Stromal cell of bone marrow (primary cell): Measurements from ENCODE around the gene APEX1.

Experiments
- DNase-seq: peaks from one replicate; pipeline ENCODE4 v3.0.0-alpha.2; 2012; ENCODE audit warnings: low read depth

The APEX1 gene

GRCh38 chr14:20454516-20455354, at the start of gene APEX1, which contains the start of gene OSGEP:
Gene APEX1 (plus strand): TSS chr14:20455226. CDS start chr14:20455646, 420 bp downstream.
Gene OSGEP (minus strand): TSS chr14:20454812. CDS start chr14:20454683, 129 bp downstream.
- peak; percentile 97 for DNase-seq

DNA sequence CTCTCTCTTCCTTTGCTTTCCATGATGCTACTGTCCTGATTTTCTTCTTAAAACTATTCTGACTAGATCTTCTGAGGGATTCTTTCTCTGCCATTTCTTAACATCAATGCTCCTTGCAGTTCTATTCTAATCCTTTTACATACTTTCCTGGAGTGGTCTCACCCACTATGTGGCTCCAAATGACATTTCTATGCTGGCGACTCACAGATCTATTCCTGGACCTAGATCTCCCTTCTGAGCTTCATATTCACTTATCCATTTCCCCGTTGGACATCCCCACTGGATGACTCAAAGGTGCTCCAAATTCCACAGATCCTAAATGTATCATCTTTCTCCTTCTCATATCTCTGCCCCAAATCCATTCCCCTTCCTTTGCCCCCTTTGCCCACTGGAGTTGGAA, 45.8 kb upstream of the APEX1 start:
- no peak for DNase-seq

DNA sequence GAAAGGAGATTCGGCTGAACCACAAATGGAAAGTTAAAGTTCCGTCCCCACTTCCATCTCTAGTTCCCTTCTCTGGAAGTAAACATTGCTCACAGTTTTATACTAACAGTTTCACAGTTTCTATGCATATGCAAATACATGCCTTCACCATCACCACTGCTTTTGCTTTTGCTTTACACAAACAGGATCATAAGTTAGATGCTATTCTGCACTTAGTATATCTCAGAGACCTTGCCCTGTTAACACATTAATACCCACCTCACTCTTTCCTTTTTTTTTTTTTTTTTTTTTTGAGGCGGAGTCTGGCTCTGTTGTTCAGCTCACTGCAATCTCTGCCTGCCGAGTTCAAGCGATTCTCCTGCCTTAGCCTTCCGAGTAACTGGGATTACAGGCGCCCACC, 42.6 kb upstream of the APEX1 start:
- DNase-seq = no peak

DNA sequence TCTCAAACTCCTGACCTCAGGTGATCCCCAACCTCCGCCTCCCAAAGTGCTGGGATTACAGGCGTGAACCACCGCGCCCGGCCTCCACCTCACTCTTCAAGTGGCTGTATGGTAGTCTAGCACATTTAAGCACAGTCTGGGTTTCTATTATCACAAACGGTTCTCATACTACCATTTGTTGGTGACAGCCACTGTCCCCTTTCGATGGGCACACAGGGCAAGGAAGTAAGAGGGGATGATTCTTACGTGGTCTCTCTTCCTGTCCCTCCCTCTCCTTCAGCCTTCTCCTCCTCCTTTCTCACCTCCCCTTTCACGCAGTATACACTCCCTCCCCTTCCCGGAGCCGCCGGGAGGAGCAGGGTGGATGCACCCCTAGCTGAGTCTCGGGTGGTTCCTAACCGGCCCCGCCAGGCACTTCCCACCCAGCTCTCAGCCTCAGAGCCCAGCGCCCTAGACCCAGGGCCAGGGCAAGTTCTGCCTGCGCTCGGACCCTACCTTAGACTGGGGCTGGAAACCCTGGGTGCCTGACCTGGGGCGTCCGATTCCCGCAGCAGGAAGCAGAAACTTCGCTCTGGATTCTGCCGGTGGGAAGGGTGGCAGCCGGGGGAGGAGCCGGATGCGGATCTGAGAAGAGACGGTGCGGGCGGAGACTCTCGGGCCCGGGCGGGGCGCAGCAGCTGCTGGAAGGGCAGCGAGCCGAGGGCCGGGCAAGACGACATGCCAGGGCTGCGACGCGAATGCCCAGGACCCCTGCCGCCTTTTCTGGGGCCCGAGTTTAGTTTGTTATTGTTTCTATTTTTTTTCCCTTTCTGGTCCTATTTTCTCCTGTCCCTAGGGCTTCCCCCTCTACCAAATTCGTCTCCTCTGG, 41.9 kb upstream of the APEX1 start, which contains the start of gene TEP1:
TSS of gene TEP1 (minus strand) at position 626 of the 868 bp plus-strand sequence. CDS start 5,062 bp downstream, outside the sequence.
- peak; percentile 72 for DNase-seq

- DNase-seq = no peak
Observed at GRCh38 chr14:20413744-20414082, 41.3 kb upstream of the APEX1 start.

GRCh38 chr14:20415782-20416206, 39.2 kb upstream of the APEX1 start:
- DNase-seq = peak; percentile 39

- DNase-seq = no peak
Observed at GRCh38 chr14:20416223-20416622, 38.8 kb upstream of the APEX1 start.

GRCh38 chr14:20417250-20418186, 37.5 kb upstream of the APEX1 start:
- DNase-seq = no peak

- DNase-seq = no peak
Observed at GRCh38 chr14:20418501-20418909, 36.5 kb upstream of the APEX1 start.

GRCh38 chr14:20419419-20419818, 35.6 kb upstream of the APEX1 start:
- DNase-seq = no peak

GRCh38 chr14:20421267-20421666, 33.8 kb upstream of the APEX1 start:
- DNase-seq = no peak

- no peak for DNase-seq
Observed at GRCh38 chr14:20422886-20423285, 32.1 kb upstream of the APEX1 start.

DNA sequence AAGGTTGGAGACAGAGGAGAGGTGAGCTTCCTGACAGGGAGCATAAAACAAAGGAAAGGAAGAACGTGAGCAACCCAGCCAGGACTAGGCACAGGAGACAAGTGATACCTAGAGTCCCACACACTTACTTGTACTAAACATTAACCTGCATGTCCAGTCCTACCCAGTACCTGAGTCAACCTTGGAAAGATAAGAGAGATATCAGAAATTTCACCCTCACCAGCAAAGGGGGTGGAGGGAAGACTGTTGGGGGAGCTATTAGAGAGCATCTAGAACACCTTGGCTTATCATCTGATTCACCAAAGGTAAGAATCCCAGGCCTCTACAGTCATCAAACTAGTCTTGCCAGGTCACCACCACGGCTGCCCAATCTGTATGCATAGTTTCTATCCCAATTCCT, 30.2 kb upstream of the APEX1 start:
- no peak for DNase-seq

GRCh38 chr14:20427231-20428009, 27.6 kb upstream of the APEX1 start:
- peak; percentile 48 for DNase-seq

- DNase-seq = no peak
Observed at GRCh38 chr14:20428010-20428365, 27.0 kb upstream of the APEX1 start.

- no peak for DNase-seq
Observed at GRCh38 chr14:20428802-20429201, 26.2 kb upstream of the APEX1 start.

- no peak for DNase-seq
Observed at GRCh38 chr14:20429801-20430669, 25.0 kb upstream of the APEX1 start.

DNA sequence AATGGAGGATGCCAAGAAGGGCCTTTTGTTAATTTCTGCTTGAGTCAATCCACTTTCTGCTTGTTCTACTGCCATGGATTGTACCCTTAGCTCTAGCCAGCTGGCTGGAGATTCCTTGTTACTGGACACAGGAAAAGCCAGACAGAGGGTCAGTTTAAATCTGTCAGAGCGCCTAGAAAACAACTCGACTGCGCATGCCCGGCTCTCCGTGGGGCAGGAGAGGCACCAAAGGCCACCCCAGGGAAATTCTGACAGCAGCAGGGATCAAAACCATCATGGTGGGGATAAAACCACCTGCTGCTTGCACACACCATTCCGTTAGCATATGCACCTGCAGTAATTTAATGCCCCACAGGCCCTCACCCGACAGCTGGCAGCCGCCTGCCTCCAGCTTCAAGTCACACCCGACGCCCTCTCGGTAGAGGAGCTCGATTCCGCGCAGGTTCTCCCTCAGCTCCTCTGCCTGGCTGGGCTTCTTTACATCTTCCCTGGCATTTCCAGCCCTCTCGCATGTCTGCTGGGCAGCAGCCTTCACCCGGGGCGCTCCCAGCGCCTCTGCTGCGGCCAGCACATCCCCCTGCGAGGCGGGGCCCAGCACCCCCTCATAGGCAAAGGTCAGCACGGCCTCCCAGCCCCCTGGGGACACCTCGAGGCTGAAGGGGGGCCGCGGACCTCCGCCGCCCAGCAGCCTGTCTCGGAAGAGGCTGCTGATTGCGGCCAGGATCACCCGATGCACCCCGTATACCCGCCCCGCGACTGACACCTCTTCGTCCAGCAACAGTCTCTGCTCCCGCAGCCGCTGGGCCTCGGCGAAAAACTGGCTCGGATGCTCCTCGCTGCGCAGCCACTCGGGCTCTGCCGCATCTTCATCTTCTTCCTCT, 20.1 kb upstream of the APEX1 start:
- no peak for DNase-seq
